Measurements from ENCODE around the gene MAST3. TPM values are rescaled to one million over a fixed set of nuclear protein-coding genes. Genes with fewer than 3 reads are reported as not detected.

Gene MAST3
- total and polyA plus RNA-seq, 2 of the 13 experiments (the other 11 are each of a cell fraction or from before 2014, with no cell fraction given): 4.1 to 4.6 TPM

GRCh38 chr19:18109341-18109732 is 11.8 kb downstream of the MAST3 start (continued):
- TF ChIP-seq PBX3 (CRISPR knock-in tag; IDR thresholded peaks at IDR 0.05; ENCODE audit: borderline replicate concordance): no peak
- TF ChIP-seq EP300 (IDR thresholded peaks at IDR 0.05; ENCODE audit: low read depth in 2 of 2, low read length in 2 of 2): no peak
- 0 out of 2 replicates have a peak, but pooled peaks have one; percentile 16 for TF ChIP-seq EP300 (CRISPR knock-in tag; IDR thresholded peaks at IDR 0.05; ENCODE audit: borderline replicate concordance)
- TF ChIP-seq ZNF550 (CRISPR knock-in tag; IDR thresholded peaks at IDR 0.05; ENCODE audit: borderline replicate concordance): no peak
- TF ChIP-seq, protein P1, sequence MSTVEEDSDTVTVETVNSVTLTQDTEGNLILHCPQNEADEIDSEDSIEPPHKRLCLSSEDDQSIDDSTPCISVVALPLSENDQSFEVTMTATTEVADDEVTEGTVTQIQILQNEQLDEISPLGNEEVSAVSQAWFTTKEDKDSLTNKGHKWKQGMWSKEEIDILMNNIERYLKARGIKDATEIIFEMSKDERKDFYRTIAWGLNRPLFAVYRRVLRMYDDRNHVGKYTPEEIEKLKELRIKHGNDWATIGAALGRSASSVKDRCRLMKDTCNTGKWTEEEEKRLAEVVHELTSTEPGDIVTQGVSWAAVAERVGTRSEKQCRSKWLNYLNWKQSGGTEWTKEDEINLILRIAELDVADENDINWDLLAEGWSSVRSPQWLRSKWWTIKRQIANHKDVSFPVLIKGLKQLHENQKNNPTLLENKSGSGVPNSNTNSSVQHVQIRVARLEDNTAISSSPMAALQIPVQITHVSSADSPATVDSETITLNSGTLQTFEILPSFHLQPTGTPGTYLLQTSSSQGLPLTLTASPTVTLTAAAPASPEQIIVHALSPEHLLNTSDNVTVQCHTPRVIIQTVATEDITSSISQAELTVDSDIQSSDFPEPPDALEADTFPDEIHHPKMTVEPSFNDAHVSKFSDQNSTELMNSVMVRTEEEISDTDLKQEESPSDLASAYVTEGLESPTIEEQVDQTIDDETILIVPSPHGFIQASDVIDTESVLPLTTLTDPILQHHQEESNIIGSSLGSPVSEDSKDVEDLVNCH (CRISPR knock-in tag; IDR thresholded peaks at IDR 0.05): no peak
- no peak for TF ChIP-seq NFE2 (CRISPR knock-in tag; IDR thresholded peaks at IDR 0.05)
- TF ChIP-seq XBP1 (CRISPR knock-in tag; IDR thresholded peaks at IDR 0.05): no peak
- TF ChIP-seq SNAPC2 (CRISPR knock-in tag; IDR thresholded peaks at IDR 0.05): no peak
- no peak for TF ChIP-seq RXRB (CRISPR knock-in tag; IDR thresholded peaks at IDR 0.05; ENCODE audit: borderline replicate concordance)
- no peak for TF ChIP-seq NFYC (CRISPR knock-in tag; IDR thresholded peaks at IDR 0.05)
- TF ChIP-seq ZNF7 (CRISPR knock-in tag; IDR thresholded peaks at IDR 0.05): no peak
- TF ChIP-seq PRMT3 (CRISPR knock-in tag; IDR thresholded peaks at IDR 0.05; ENCODE audit: borderline replicate concordance, low read depth): no peak
- no peak for TF ChIP-seq EHMT2 (IDR thresholded peaks at IDR 0.05; ENCODE audit: borderline replicate concordance, low read depth, low read length)
- TF ChIP-seq SMAD3 (CRISPR knock-in tag; IDR thresholded peaks at IDR 0.05): no peak
- TF ChIP-seq ZNF879 (CRISPR knock-in tag; IDR thresholded peaks at IDR 0.05): no peak
- TF ChIP-seq HDAC1 (CRISPR knock-in tag; IDR thresholded peaks at IDR 0.05): no peak; the same call in none of the 2 replicates
- TF ChIP-seq ZNF382 (CRISPR knock-in tag; IDR thresholded peaks at IDR 0.05; ENCODE audit: borderline replicate concordance): no peak
- no peak for TF ChIP-seq SMAD1 (CRISPR knock-in tag; IDR thresholded peaks at IDR 0.05; ENCODE audit: borderline replicate concordance, low read depth)
- TF ChIP-seq SP5 (CRISPR knock-in tag; IDR thresholded peaks at IDR 0.05; ENCODE audit: borderline replicate concordance, low read depth): 0 out of 2 replicates have a peak, but pooled peaks have one; percentile 2
- TF ChIP-seq ATF1 (CRISPR knock-in tag; IDR thresholded peaks at IDR 0.05): no peak
- no peak for TF ChIP-seq KIAA2018 (CRISPR knock-in tag; IDR thresholded peaks at IDR 0.05; ENCODE audit: borderline replicate concordance)

Measured in HepG2 (cell line).